SK-N-SH treated with all-trans-retinoic acid at 6 μM for 48 hours (cell line): Measurements from ENCODE around the gene CLEC3B.

Experiments
- ATAC-seq: fragments of 200-7000 bp; cut with Tn5 transposase; 3 replicates; pipeline ENCODE4 v1.9.1; 2020; ENCODE audit warnings: mild to moderate bottlenecking, moderate library complexity
- ARNTL ChIP-seq: fragments of 450-650 bp; formaldehyde crosslinking; IDR thresholded peaks from 2 replicates; pipeline ENCODE4 v1.5.0; 2020; ENCODE audit warnings: low read depth, mild to moderate bottlenecking, moderate library complexity, borderline replicate concordance
- BACH2 ChIP-seq: fragments of 250-450 bp; sonication (Bioruptor Pico); IDR thresholded peaks from 2 replicates; pipeline ENCODE4 v1.9.0; 2021; ENCODE audit warnings: mild to moderate bottlenecking, borderline replicate concordance
- CREB5 ChIP-seq: fragments of 250-450 bp; sonication (Bioruptor Pico); IDR thresholded peaks from 2 replicates; pipeline ENCODE4 v1.5.1; 2020; ENCODE audit warnings: low read depth, mild to moderate bottlenecking, moderate library complexity
- CSDC2 ChIP-seq: fragments of 250-450 bp; sonication (Bioruptor Pico); IDR thresholded peaks from 2 replicates; pipeline ENCODE4 v1.5.0; 2020; ENCODE audit warnings: mild to moderate bottlenecking, moderate library complexity
- GLIS3 ChIP-seq: fragments of 250-450 bp; sonication (Bioruptor Pico); IDR thresholded peaks from 2 replicates; pipeline ENCODE4 v1.5.0; 2020; ENCODE audit warnings: mild to moderate bottlenecking, moderate library complexity
- ISL1 ChIP-seq: fragments of 250-450 bp; sonication (Bioruptor Pico); IDR thresholded peaks from 2 replicates; pipeline ENCODE4 v2.1.2; 2022; ENCODE audit warnings: mild to moderate bottlenecking, moderate library complexity
- OSR1 ChIP-seq: fragments of 250-450 bp; sonication (Bioruptor Pico); IDR thresholded peaks from 2 replicates; pipeline ENCODE4 v1.8.0; 2022; ENCODE audit warnings: moderate library complexity, mild to moderate bottlenecking, inconsistent platforms
- PATZ1 ChIP-seq: fragments of 250-450 bp; sonication (Bioruptor Pico); IDR thresholded peaks from 2 replicates; pipeline ENCODE4 v1.8.0; 2020; ENCODE audit warnings: mild to moderate bottlenecking, moderate library complexity, borderline replicate concordance
- POU6F1 ChIP-seq: fragments of 250-450 bp; sonication (Bioruptor Pico); IDR thresholded peaks from 2 replicates; pipeline ENCODE4 v1.8.0; 2021; ENCODE audit warnings: low read depth, mild to moderate bottlenecking, moderate library complexity, borderline replicate concordance
- PPARA ChIP-seq: fragments of 250-450 bp; sonication (Bioruptor Pico); IDR thresholded peaks from 2 replicates; pipeline ENCODE4 v1.5.0; 2020; ENCODE audit warnings: mild to moderate bottlenecking, borderline replicate concordance
- RARB ChIP-seq: fragments of 250-450 bp; sonication (Bioruptor Pico); IDR thresholded peaks from 2 replicates; pipeline ENCODE4 v1.8.0; 2021; ENCODE audit warnings: mild to moderate bottlenecking, moderate library complexity
- SNAI2 ChIP-seq: fragments of 250-450 bp; sonication (Bioruptor Pico); IDR thresholded peaks from 2 replicates; pipeline ENCODE4 v1.5.0; 2020; ENCODE audit warnings: mild to moderate bottlenecking, moderate library complexity
- TOX ChIP-seq: fragments of 250-450 bp; sonication (Bioruptor Pico); IDR thresholded peaks from 2 replicates; pipeline ENCODE4 v1.8.0; 2021; ENCODE audit warnings: mild to moderate bottlenecking, moderate library complexity, borderline replicate concordance
- TSHZ2 ChIP-seq: fragments of 250-450 bp; sonication (Bioruptor Pico); IDR thresholded peaks from 2 replicates; pipeline ENCODE4 v1.5.0; 2020; ENCODE audit warnings: mild to moderate bottlenecking, moderate library complexity
- ZC3H10 ChIP-seq: fragments of 250-450 bp; sonication (Bioruptor Pico); IDR thresholded peaks from 2 replicates; pipeline ENCODE4 v1.5.1; 2021; ENCODE audit warnings: mild to moderate bottlenecking, moderate library complexity
- ZFP3 ChIP-seq: fragments of 250-450 bp; sonication (Bioruptor Pico); IDR thresholded peaks from 2 replicates; pipeline ENCODE4 v1.5.0; 2020; ENCODE audit warnings: mild to moderate bottlenecking, moderate library complexity
- ZFP30 ChIP-seq: fragments of 450-650 bp; formaldehyde crosslinking; IDR thresholded peaks from 2 replicates; pipeline ENCODE4 v1.5.0; 2022; ENCODE audit warnings: mild to moderate bottlenecking, moderate library complexity
- ZNF565 ChIP-seq: fragments of 450-650 bp; formaldehyde crosslinking; conservative IDR thresholded peaks from 2 replicates; pipeline ENCODE4 v1.5.0; 2020; ENCODE audit warnings: low read depth, mild to moderate bottlenecking, moderate library complexity
- ZNF70 ChIP-seq: fragments of 450-650 bp; formaldehyde crosslinking; IDR thresholded peaks from 2 replicates; pipeline ENCODE4 v1.5.0; 2020; ENCODE audit warnings: mild to moderate bottlenecking, moderate library complexity
- ZNF8 ChIP-seq: fragments of 450-650 bp; formaldehyde crosslinking; IDR thresholded peaks from 2 replicates; pipeline ENCODE4 v1.5.0; 2020; ENCODE audit warnings: mild to moderate bottlenecking, moderate library complexity
- TF ChIP-seq, protein P1 (sequence below): fragments of 250-450 bp; sonication (Bioruptor Pico); IDR thresholded peaks from 2 replicates; pipeline ENCODE4 v1.5.1; 2021; ENCODE audit warnings: mild to moderate bottlenecking, moderate library complexity

CLEC3B gene

DNA sequence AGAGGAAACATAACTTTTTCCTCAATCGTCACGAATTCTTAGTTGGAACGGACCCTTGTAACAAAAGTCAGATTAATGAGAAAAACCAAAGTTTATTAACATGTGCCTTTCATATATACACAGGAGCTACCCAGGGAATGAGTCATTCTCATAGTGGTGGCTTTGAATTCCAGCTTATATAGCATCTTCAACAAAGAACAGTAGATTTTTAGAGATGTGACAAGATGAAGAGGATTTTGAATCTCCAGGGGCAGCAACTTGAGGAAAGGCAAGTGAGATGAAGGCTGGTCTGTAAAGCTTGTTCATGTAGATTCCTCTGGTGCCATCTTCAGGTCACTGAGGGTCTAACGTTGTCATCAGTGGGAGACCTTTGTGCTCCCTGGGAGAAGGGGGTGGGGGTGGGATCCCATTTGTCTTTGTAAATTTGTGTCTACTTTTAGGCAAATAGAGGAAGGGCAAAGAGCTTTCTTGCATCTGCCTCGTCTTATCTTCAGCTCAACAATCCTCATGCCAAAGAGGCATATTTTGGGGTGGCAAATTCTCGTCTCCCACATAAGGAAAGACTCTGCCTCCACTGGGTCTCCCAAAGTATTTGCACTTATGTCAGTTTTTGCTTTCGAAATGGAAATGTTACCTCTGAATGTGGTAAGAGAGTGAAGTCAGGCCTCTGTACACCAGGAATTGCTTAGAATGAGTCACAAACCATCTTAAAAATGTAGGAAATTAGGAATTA lies 29.5 kb downstream of the CLEC3B start:
- peak; percentile 83 for ATAC-seq
- TF ChIP-seq RARB (CRISPR knock-in tag) = no peak
- no peak for TF ChIP-seq OSR1 (CRISPR knock-in tag)
- no peak for TF ChIP-seq ZNF8
- TF ChIP-seq CSDC2 (CRISPR knock-in tag) = no peak
- peak; percentile 56; the same call in 1 of the 2 replicates for TF ChIP-seq TOX (CRISPR knock-in tag)
- TF ChIP-seq TSHZ2 (CRISPR knock-in tag) = no peak
- no peak for TF ChIP-seq GLIS3 (CRISPR knock-in tag)

DNA sequence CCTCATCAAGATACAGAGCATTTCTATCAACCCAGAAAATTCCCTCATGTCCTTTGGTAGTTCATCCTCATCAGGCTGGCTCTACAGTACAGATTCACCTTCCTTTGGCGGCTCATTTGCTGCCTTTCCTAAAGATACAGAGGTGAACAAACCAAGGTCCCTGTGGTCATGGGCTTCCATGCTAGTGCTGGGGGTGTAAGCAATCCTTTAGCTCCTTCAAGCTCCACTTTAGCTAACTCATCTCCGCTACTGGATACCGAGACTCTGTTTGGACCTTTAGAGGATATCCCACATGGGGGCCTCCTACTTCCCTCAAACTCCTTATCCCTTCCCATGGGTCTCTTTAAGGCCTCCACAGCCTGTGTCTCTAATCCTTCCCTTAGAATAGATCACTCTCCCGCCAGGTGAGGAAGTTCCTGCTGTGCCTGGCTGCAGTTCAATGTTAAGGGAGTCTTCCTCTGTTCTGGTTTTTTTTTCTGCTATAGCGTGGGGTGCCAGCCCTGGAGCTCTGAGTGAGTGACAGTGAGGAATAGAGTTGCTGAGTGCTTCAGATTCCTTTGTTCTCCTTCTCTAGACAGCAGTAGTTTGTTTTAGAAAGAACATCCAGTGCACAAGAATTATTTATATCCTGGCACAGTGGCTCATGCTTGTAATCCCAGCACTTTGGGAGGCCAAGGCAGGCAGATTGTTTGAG lies 30.7 kb downstream of the CLEC3B start:
- TF ChIP-seq GLIS3 (CRISPR knock-in tag) = no peak
- TF ChIP-seq ISL1 (CRISPR knock-in tag) = no peak
- TF ChIP-seq ZNF8 = no peak
- TF ChIP-seq SNAI2 (CRISPR knock-in tag) = no peak
- TF ChIP-seq ZFP3 = no peak
- no peak for TF ChIP-seq PPARA (CRISPR knock-in tag)
- no peak for TF ChIP-seq BACH2 (CRISPR knock-in tag)
- no peak for TF ChIP-seq ZFP30 (CRISPR knock-in tag)
- TF ChIP-seq PATZ1 (CRISPR knock-in tag) = no peak
- peak; percentile 6; the same call in 2 of the 3 replicates for ATAC-seq

- ATAC-seq = no peak
Observed at GRCh38 chr3:45057557-45057956, 31.5 kb downstream of the CLEC3B start.

More at GRCh38 chr3:45057557-45057956, 31.5 kb downstream of the CLEC3B start:
- no peak for TF ChIP-seq SNAI2 (CRISPR knock-in tag)
- TF ChIP-seq ISL1 (CRISPR knock-in tag) = no peak
- no peak for TF ChIP-seq BACH2 (CRISPR knock-in tag)
- TF ChIP-seq TOX (CRISPR knock-in tag) = no peak
- TF ChIP-seq ZNF565 (CRISPR knock-in tag) = no peak
- no peak for TF ChIP-seq PATZ1 (CRISPR knock-in tag)
- TF ChIP-seq ZC3H10 (CRISPR knock-in tag) = no peak
- TF ChIP-seq ZFP30 (CRISPR knock-in tag) = no peak
- no peak for TF ChIP-seq ARNTL (CRISPR knock-in tag)
- no peak for TF ChIP-seq POU6F1 (CRISPR knock-in tag)
- no peak for TF ChIP-seq CREB5 (CRISPR knock-in tag)
- TF ChIP-seq, protein P1, sequence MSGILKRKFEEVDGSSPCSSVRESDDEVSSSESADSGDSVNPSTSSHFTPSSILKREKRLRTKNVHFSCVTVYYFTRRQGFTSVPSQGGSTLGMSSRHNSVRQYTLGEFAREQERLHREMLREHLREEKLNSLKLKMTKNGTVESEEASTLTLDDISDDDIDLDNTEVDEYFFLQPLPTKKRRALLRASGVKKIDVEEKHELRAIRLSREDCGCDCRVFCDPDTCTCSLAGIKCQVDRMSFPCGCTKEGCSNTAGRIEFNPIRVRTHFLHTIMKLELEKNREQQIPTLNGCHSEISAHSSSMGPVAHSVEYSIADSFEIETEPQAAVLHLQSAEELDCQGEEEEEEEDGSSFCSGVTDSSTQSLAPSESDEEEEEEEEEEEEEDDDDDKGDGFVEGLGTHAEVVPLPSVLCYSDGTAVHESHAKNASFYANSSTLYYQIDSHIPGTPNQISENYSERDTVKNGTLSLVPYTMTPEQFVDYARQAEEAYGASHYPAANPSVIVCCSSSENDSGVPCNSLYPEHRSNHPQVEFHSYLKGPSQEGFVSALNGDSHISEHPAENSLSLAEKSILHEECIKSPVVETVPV (CRISPR knock-in tag) = no peak
- TF ChIP-seq ZNF8 = no peak
- TF ChIP-seq CSDC2 (CRISPR knock-in tag) = no peak
- no peak for TF ChIP-seq ZNF70 (CRISPR knock-in tag)
- TF ChIP-seq ZFP3 = no peak
- TF ChIP-seq GLIS3 (CRISPR knock-in tag) = no peak
- TF ChIP-seq PPARA (CRISPR knock-in tag) = no peak
